NCI-H2107 treated with DMSO at 0.1 percent for 48 hours (cell line): ENCODE results near the gene HDAC11.
"Not testable (repeated sequence)": the region's sequence is repeated elsewhere in the genome, so short reads cannot be mapped to it uniquely, and the experiment has no call there.

ENCODE experiments used
- DNase-seq: peaks from one replicate; lab custom pipeline; 2025; ENCODE audit not compliant: unreplicated experiment; lab: John Stamatoyannopoulos, UW

The HDAC11 gene

DNA sequence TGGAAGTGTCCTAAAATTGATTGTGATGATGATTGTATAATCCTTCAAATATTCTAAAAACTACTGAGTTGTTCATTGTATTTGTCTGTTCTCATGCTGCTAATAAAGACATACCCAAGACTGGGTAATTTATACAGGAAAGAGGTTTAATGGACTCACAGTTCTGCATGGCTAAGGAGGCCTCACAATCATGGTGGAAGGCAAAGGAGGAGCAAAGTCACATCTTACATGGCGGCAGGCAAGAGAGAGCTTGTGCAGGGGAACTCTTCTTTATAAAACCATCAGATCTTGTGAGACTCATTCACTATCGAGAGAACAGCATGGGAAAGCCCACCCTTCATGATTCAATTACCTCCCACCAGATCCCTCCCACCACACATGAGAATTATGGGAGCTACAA lies 41.6 kb downstream of the HDAC11 start:
- DNase-seq = not testable (repeated sequence)

DNA sequence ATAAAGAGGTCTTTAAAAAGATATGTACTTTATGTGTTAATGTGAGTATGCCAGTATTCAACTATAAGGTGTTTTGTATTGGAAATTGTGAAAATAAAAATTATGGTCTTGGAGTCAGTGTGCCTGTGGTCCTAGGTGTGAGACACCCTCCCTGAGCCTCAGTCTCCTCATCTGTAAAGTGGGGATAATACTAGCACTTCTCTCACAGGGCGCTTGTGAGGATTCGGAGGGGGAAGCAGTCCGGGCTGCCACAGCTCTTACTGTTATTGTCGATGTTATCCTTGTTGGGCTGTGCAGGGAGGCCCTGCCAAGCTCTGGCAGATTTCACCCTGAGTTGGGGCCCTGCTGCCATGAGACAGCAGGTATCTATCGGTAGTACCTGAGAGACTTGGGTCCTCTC lies 42.1 kb downstream of the HDAC11 start:
- no peak for DNase-seq

DNA sequence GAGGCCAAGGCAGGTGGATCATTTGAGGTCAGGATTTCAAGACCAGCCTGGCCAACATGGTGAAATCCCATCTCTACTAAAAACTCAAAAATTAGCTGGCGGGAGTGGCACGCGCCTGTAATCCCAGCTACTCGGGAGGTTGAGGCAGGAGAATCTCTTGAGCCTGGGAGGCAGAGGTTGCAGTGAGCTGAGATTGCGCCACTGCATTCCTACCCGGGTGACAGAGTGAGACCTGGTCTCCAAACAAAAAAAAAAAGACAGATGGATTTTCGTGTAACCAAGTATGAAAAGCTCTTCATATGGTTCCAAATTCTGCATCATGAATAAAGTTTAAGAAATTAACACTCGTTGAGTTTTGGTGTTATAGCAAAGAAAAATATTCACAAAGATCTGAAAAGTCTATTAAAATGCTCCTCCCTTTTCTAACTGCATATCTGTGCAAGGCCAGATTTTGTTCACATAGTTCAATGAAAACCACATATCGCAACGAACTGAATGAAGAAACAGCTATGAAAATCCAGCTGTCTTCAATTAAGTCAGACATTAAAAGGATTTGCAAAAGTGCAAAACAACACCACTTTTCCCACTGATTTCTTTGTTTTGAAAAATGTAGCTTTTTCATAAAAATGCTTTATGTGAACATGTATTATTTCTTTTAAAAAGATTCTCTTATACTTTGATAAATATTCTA lies 45.0 kb downstream of the HDAC11 start:
- DNase-seq = no peak

DNA sequence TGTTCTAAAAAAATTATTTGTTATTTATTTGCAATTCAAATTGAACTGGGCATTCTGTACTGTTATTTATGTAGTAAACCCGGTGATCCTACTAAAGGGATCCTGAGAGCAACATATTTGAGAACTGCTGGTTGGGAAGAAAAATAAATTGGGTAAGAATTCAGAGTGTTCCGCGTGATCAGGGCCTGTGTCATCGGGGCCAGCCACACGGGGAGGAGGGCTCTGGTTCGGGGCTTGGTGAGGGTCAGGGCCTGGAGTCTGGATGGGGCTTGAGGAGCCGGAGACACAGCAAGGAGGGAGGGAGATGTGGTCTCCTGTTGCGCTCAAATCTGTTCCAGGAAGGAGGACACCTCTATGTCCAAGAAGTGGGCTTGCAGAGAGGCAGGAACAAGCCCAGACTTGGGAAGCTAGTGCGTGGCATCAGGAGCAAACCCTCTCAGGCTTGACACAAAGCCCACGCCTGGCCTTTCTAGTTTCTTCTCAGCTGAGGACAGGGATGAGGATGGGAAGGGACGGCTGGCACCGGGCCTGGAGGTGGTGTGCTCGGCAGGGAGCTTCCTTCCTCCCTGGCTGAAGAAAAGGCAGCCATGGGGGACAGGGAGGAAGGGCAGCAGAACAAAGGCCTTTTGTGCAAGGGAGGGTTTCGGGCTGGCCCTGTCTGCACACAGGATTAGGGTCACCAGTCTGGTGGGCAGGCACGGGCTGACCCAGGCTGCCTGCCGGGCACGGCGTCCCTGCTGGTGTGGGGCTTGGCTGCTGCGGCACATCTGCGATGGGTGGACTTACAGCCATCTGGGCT lies 45.9 kb downstream of the HDAC11 start:
- no peak for DNase-seq

DNA sequence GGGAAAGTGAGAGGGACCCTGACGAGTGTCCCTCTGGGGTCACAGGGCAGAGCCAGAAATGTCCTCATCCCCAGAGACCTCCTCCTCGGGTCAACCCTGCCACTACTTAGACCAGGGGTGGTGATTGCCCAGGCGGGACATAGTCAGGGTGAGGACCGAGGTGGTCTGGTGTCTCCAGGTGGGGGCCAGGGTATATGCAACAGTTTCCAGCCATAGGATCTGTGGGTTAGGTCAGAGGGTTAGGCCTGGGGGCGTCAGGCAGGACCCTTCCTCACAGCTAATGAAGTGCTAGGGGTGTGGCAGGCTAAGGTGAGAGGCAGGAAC lies 46.5 kb downstream of the HDAC11 start:
- DNase-seq = no peak

DNA sequence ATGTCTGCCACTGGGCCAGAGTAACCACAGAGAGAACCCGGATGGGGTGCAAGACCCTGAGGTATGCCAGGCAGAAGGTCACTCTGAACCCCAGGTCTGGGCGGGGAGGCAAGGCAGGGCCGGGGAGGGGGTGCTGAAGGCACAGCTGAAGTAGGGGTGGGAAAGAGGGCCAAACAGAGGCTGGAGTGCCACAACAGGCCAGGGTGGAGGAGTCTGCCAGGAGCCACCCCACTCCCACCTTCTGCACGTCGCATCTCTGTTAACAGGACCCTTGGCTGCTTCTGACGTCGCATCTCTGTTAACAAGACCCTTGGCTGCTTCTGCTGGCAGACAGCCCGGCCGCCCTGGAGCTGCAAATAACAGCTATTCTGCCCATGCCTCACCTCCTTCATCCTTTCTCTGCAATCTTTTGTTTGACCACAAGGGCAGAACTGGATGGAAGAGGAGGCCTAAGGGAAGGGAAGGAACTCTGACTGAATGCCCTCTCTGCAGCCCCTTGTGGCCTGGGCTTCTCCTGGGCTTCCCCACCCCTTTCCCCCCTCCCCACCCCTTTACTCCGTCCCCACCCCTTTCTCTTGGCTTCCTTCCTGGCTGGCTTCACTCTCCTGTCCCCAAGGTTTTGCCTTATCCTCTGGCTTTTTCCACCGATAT lies 48.2 kb downstream of the HDAC11 start:
- no peak for DNase-seq

DNA sequence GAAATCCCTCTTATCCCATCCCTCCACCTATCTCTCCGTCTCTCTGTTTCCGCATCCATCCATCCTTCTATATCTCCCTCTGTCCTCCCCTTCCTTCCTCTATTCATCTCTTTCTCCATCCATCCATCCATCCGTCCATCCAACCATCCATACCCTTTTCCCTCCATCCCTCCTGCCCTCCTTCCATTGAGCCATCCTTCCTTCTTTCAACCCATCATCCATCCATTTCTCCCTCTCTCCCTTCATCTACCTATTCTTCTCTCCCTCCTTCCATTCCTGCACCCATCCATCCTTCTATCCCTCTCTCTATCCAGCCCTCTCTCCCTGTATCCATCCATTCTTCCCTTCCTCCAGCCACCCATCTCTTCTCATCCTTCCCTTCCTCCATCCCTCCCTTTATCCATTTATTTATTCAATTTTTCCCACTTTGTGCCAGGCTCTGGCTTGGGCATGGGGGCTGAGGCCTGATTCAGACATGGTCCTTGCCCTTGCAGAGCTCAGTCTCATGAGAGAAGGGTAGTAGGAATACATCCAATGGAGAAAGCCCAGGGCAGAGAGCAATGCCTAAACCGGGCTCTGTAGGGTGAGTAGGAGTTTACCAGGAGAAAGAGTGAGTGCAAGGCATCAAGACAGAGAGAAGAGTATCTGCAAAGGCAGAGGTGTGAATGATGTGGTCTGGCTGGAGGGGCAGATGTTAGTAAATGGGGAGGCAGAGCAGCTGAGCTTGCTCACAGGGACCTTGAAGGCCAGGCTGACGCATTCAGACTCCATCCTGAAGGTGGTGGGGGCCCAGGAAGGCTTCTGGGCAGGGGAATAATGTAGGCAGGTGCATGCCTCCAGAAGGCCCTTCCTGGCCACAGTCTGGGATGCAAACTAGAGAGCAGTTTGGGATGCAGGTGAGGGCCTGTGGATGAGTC lies 49.3 kb downstream of the HDAC11 start:
- DNase-seq = no peak

DNA sequence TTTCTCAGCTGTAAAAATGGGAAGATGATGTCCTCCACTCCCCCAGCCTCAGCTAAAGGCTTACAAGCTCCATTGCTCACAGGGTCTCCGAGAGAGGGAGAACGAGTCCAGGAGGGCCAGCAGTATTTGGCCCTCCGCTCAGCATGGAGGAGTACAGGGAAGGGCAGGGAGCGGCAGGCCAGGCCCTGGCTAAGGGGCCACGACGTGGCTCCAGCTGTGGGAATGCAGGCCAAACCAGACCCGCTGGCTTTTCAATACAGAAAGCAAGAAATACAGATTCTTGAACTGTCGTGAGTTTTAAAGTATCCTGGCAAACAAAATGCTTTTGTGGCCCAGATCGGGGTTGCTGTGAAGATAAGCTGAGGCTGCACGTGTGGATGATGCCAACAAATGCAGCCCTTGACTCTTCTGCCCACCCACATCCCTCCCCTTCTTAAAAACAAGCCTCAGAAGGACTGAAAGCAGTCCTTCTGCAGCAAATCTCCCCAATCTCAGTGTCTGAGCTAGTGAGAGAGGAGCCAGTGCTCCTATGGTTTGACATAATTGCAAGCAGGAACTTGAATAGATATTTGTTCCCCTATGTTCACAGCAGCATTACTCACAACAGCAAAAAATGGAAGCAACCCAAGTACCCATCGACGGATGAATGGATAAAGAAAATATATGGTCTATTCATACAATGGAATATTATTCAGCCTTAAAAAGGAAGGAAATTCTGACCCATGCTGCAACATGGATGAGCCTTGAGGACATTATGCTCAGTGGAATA lies 50.3 kb downstream of the HDAC11 start:
- no peak for DNase-seq

DNA sequence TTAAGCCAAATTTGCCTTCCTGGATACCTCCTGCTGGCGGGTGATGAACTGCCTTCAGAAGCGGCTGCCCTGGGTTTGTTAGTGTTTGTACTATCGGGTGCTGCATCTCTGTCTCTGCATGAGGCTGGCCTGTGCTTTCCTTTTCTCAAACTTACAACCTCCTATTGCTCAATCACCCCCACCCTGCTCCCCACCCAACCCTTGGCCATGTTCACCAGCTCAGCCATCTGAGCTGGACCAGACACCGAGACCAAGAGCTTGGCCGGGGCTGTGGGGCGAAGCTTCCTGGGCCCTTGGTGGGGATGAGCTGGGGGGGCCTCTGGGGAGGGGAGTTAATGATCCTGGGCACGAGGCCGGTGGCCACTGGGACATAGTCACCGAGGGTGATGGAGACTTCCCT lies 52.0 kb downstream of the HDAC11 start:
- DNase-seq = no peak

DNA sequence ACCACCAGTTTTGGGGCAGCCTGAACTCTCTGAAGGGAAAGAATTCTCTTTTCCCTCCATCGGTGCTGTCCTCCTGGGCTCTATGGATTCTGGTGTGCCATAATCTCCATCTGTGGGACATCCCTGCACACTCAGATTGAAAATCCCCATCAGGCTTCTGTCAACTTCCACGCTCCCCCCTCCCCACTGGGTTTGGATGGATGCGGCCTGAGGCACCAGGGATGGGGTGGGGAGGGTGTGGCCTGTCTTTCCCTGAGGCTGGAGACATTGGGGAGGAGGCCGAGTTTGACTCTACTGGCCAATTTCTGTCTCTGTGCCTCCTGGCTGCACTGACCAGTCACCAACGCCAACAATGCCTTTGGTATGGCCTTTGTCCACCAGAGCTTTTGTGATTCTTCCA lies 52.5 kb downstream of the HDAC11 start:
- no peak for DNase-seq

DNA sequence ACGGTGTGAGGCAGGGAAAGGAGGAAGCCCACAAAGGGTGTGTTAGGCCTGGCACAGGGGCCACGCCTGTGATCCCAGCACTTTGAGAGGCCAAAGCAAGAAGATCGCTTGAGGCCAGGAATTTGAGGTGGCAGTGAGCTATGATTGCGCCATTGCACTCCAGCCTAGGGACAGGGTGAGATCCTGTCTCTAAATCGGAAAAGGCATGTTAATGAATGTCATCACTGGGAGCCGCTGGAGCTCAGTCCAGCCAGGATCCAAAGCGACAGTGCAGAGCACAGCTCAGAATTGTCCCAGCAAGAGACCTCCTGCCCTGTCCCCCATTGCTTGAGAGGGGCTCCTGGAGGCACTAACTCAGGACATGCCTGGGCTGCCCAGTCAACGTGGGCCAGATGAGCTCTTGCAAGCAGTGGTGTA lies 53.8 kb downstream of the HDAC11 start:
- no peak for DNase-seq

DNA sequence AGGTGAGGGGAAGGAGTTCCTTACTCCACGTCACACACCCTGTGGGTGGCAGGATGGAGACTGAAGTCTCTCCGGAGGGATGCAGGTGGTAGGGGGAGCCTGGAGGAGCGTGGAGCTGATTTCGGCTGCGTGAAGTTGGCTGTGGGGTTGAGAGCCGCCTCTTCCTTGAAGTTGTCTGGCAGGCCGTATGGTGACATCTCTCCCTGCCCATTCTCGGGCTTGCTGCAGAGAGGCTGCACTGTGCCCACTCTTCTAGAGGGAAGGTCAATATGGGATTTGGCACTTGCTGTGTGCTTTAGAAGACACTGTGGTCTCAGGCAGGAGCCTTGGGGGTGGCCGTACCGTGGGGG lies 55.4 kb downstream of the HDAC11 start:
- DNase-seq = no peak

DNA sequence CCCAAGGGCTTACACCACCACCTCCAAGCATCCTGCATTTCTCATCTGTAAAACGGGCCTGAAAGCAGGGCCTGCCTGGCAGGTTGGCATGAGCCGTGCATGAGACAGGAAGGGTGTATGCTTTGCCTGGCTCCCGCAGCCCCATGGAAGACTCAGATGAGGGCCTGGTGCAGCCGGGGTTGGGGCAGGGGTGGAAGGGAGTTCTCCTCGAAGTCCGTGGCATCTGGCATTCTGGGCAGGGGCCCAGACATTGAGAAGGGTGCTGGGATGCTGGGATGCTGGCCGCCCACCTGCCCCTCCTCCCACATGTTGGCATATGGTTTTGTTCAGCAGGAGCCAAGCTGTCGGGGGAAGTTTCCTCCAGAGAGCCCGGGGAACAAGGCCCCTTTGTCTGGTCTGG lies 55.8 kb downstream of the HDAC11 start:
- no peak for DNase-seq

DNA sequence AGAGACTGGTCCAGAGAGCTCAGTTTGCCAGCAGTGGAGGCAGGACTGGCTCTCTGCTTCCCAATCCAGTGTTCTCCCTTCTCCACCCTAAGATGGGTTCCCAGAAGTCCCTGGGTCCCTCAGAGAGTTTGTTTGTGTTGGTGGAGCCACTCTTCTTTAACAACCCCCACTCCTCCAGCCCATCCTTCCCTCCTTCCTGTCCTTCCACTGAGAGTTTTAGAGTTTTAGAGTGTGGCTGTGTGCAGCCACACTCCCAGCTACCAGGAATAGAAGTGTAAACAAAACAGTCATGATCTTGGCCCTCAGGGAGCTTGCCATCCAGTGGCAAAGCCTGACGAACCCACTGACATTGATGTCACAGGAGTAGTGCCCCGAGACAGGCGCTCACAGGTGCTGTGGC lies 56.3 kb downstream of the HDAC11 start:
- DNase-seq = no peak

DNA sequence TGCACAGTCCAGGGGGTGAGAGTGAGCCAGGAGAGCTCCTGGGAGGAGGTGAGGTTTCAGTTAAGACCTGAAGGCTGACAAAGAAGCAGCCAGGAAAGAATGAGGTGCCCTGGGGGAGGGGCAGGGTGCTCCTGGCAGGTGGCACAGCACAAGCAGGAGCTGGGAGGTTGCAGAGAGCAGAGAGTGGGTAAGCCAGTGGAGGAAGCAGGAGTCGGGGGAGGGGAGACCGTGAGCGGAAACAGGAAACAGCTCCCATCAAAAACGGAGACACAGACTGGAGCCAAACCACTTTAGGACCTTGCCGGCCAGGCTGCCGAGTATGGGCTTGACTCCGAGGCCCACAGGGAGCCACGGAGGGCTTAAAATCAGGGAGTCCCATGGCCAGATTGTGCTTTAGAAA lies 56.7 kb downstream of the HDAC11 start:
- DNase-seq = no peak

DNA sequence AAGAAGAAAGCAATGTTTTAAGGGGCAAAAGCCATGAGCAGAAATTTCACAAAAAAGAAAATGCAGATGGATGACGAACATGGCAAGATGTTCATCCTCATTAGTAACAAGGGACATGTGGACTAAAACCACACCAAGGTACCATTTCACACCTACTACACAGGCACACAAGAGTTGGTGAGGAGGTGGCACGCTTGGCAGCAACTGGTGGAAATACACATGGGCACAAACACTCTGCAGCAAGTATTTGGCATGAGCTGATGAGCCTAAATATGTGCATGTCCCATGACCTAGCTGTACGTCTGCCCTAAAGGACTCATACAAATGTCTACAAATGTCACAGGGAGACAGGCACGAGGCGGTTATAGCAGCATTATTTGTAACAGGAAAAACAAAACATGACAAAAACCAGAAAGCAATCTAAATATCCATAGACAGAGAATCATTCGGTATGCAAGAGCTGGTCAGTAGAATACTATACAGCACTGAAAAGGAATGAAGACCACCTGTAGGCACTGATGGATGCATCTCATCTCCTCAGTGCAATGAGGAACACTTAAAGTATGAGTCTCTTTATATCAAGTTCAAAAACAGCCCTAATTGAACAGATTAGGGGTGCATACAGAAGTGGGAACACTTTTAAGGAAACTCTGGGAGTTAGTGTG lies 57.3 kb downstream of the HDAC11 start:
- no peak for DNase-seq

DNA sequence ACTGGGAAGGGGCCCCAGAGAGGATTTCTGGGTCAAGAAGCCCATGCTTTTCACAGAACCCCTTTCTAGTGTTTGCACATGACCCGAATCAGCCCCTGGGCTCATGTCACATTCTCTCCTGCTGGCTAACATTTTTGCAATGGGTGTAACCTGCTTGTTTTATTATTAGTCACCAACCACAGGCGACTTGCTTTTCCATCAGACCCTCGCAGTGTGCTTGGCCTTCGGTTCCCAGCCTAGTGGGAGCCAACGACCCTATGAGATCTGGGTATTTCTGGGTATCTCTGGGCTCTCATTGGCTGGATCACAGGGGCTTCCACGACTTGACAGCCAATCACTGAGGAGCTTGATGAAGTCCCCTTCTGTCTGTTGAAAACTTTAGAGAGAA lies 57.8 kb downstream of the HDAC11 start:
- DNase-seq = no peak

DNA sequence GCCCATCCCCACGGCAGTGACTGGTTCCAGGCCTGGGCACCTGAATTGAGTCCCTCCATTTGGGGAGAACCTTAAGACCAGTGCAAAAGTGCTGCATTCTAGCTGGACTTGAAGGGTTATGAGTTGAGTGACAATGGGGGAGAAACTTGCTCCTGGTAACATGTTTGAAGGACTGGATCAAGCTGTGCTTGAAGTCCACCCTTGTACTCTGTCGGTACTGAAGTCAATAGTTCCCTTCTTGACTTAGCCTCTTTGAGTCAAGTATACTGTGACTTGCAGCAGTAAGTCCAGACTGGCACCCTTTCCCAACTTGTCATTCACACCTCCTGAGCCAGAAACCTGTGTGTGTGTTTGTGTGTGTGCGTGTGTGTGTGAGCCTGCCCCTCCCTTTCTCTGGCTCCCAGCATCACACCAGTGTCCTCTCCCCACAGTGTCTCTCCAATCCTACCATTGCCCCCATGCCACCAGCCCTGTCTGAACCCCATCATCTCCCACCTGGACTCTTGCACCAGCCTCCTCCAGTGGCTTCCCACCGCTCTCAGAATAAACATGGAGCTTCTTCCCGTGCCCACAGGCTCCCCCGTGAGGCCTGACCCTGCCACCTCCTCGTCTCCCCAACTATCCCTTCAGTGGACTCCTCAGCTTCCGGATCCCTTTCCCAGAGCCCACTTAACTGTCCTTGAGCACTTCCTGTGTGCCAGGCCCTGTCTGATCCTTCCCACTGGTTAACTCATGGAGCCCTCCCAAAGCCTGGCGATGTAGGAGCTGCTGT lies 58.6 kb downstream of the HDAC11 start:
- no peak for DNase-seq

DNA sequence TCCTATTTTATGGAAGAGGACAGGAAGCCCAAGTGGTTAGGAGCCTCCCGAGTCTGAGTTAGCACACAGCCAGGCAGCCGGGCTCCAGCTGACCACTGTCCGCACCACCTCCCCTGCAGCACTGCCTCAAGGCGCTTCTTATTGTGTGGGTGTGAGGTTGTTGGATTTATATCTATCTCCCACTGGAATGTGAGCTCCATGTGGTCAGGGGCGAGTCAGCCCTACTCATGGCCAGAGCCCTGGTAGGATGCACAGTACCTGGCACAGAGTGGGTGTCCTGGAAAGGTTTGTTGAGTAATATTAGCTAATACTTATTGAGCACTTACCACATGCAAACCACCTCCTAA lies 59.2 kb downstream of the HDAC11 start:
- DNase-seq = no peak

DNA sequence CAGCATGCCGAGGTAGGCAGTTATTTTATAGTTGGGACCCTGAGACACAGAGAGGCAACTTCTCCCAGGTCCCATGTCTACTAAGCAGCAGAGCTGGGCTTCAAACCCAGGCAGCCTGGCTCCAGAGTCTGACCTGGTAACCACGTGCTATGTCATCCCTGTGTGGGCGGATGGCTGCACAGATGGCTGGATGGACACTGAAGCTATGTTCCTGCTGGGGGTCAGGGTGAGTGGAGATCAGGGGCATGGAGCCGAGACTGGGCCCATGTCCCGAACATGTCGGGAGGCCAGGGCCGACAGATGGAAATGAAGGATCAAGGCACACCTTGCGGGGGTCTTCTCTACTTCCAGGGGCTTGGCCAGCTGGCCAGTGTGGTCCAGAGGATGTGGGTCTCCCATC lies 59.6 kb downstream of the HDAC11 start:
- no peak for DNase-seq
